Brain microvascular endothelial cell (primary cell): ENCODE data around the gene CXCL14.

Experiments
- DNase-seq: peaks from one replicate; pipeline ENCODE4 v3.0.0-alpha.2; 2020
- H3K27ac ChIP-seq: fragments of 250-450 bp; sonication (Bioruptor Pico); 2 replicates; pipeline ENCODE4 v1.5.1; 2020; ENCODE audit warnings: mild to moderate bottlenecking, moderate library complexity
- H3K27me3 ChIP-seq: fragments of 250-450 bp; sonication (Bioruptor Pico); replicated peaks from 2 replicates; pipeline ENCODE4 v1.5.1; 2020; ENCODE audit warnings: mild to moderate bottlenecking
- H3K36me3 ChIP-seq: fragments of 250-450 bp; sonication (Bioruptor Pico); replicated peaks from 2 replicates; pipeline ENCODE4 v1.5.1; 2020; ENCODE audit warnings: mild to moderate bottlenecking
- H3K4me3 ChIP-seq: 2 replicates; pipeline ENCODE4 v1.5.1; 2011; ENCODE audit warnings: low read depth, mild to moderate bottlenecking, control low read depth, low read length, moderate library complexity
- in situ Hi-C: cut with HindIII; loops from 2 replicates; pipeline ENCODE4 v1.10.0; 2017; ENCODE audit warnings: low sequenced_read_pairs, low pct_ligation_motif_present
- TF ChIP-seq, protein P1 (sequence below): IDR thresholded peaks from 2 replicates; pipeline ENCODE4 v1.5.1; 2011; ENCODE audit warnings: low read depth, mild to moderate bottlenecking, moderate library complexity, low read length, control low read depth, inconsistent platforms; ENCODE audit errors: missing control alignments

CXCL14 gene

DNA sequence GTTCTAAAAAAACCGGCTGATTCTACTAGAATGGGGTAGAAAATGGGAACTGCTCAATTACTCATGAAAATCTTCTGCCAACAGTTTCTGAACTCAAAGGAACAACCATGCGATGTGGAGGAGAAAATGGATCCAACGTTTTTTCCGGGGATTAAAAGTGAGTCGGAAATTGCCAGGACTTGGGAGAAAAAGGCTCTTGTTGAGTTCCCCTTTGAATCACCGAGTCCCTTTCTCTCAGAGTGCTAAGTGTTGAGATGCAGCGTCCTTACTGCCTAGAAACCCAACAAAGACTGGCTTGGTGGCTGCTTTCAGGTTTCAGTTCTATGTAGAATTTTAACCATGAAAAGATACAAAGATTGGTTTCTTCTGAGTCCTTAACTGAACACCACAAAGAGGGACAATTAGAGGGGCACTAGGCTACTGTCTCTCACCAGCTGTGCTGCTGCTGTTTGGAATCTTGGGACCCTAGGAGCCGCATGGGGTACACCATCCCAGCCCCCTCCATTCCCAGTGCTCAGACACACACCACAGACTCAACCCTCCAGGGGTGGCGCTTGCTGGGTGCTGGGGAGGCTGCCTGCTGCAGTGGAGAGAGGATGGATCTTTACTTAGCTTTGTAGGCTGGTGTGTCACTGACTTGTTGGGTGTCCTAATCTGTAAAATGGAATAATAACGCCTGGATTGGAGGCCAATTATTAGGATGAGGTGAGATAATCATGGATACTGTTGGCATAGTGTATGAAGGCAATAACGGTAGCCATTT lies 21.5 kb downstream of the CXCL14 start:
- Histone ChIP-seq H3K36me3 (no peaks in the 10 kb centered on the region), H3K27me3 (no peaks in the 10 kb centered on the region), H3K4me3 (no peak overlapping the region), H3K27ac (no peak overlapping the region)
- no peak for DNase-seq
- in situ Hi-C loops, result loop anchor here (10.0 kb wide), 1 partner anchor 92 kb away; no protein-coding TSS in a partner anchor
- TF ChIP-seq, protein P1, sequence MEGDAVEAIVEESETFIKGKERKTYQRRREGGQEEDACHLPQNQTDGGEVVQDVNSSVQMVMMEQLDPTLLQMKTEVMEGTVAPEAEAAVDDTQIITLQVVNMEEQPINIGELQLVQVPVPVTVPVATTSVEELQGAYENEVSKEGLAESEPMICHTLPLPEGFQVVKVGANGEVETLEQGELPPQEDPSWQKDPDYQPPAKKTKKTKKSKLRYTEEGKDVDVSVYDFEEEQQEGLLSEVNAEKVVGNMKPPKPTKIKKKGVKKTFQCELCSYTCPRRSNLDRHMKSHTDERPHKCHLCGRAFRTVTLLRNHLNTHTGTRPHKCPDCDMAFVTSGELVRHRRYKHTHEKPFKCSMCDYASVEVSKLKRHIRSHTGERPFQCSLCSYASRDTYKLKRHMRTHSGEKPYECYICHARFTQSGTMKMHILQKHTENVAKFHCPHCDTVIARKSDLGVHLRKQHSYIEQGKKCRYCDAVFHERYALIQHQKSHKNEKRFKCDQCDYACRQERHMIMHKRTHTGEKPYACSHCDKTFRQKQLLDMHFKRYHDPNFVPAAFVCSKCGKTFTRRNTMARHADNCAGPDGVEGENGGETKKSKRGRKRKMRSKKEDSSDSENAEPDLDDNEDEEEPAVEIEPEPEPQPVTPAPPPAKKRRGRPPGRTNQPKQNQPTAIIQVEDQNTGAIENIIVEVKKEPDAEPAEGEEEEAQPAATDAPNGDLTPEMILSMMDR, result no peak

DNA sequence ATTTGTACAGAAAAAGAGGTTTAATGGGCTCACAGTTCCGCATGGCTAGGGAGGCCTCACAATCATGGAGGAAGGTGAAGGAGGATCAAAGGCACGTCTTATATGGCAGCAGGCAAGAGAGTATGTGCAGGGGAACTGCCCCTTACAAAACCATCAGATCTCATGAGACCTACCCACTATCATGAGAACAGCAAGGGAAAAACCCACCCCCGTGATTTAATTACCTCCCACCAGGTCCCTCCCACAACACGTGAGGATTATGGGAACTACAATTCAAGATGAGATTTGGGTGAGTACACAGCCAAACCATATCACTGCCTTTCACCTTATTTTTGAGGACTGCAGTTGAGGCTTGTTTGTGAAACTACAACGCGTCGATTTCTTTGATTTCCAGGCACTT lies 22.2 kb downstream of the CXCL14 start:
- DNase-seq, result no peak
- TF ChIP-seq, protein P1, result no peak

DNA sequence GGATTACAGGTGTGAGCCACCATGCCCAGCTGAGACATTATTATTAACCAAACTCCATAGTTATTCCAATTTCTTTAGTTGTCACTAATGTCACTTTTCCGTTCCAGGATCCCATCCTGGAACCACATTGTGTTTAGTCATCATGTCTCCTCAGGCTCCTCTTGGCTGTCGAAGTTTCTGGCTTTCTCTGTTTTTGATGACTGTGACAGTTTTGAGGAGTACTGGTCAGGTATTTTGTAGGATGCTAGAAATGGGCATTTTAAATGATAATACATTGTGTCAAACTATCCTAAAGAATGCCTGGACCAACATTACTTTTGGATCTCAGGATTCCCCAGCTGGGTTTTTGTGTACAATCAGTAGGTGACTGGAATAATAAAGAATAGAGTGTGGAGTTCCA lies 23.3 kb downstream of the CXCL14 start:
- in situ Hi-C loops, result loop anchor here (10.0 kb wide), 1 partner anchor 91 kb away; no protein-coding TSS in a partner anchor
- Histone ChIP-seq H3K27ac (no peak overlapping the region), H3K36me3 (no peaks in the 10 kb centered on the region), H3K4me3 (no peak overlapping the region), H3K27me3 (no peaks in the 10 kb centered on the region)
- no peak for DNase-seq
- TF ChIP-seq, protein P1, result no peak

More for the DNA sequence above, 22.2 kb downstream of the CXCL14 start:
- in situ Hi-C loops, result loop anchor here (10.0 kb wide), 1 partner anchor 92 kb away; no protein-coding TSS in a partner anchor
- Histone ChIP-seq H3K4me3 (no peak overlapping the region), H3K27ac (no peak overlapping the region), H3K27me3 (no peaks in the 10 kb centered on the region), H3K36me3 (no peaks in the 10 kb centered on the region)

DNA sequence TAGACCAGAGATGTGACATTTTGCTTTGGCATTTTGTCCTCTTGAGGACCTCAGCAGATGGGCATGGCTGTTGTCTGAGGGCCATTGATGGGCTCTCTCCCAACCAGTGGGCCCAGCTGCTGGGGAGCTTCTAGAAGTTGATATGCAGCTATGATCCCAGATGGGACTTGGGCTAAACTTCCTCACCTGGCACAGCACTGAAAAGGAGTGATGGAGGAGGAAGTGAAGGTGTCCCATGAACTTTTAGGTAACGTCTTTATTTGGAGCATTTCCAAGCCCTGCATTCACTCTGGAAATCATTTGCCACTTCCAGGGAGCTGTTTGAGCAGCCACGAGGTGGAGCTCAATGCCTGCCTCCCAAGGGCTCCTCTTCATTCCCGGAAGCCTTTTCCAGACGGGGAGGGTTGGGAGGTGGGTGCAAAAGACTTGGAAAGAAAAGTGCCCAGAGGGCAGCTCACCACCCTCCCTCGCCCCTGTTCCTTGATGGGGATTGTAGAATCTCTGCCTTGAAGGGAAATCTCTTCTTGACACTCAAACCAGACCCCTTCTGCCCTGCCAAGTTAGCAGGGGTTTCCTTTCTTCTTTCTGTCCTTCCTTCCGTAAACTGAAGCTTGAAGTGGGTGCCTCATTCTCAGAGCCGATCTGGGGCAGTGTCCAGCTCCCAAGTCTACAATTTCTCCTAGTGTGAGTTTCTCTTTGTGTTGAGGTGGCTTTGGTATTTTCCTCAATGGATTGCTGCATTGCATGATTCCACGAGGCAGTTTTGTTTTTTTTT lies 24.9 kb downstream of the CXCL14 start:
- Histone ChIP-seq H3K4me3 (no peak overlapping the region), H3K36me3 (no peaks in the 10 kb centered on the region), H3K27me3 (peaks cover 13% of the 10 kb centered on the region), H3K27ac (no peak overlapping the region)
- peak; percentile 21 for DNase-seq
- in situ Hi-C loops, result loop anchor here (10.0 kb wide), 1 partner anchor 89 kb away; no protein-coding TSS in a partner anchor
- TF ChIP-seq, protein P1, result peak; percentile 63

DNA sequence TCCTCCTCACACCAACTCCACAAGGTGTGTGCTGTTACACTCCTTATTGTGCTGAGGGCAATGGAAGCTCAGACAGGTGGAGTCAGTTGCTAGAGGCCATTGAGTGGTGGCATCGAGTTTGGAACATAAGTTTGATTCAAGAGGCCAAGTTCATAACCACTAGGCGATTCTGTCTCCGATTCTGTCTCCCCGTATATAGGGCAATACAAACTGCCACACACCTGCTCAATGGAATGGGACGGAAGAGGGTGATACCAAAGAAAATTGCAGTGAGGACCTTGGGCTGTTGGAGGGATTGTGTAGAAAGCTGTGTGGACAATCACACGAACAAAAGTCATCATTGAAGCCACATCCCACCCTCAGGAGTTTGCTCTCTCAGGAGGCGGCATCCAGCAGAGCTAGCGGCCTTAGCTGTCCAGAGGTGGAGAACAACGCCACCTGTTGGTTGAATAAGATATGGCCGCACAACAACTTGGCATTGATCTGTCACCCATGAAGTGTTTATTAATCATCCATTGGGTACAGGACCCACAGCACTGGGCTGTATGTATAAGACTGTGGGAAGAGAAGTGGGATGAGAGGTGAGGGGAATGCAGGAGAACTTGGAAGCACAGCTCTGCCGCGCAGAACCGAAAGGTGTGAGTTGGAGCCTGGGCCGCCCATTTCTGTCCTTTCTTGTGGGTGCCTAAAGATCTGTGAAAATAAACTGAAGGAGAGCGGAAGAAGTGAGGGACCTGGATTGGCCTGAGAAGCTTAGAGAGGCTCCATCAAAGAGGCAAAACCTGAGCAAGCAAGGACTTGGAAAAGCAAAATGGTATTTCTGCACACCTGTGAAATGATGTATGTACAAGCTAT lies 27.0 kb downstream of the CXCL14 start:
- TF ChIP-seq, protein P1, result peak; percentile 86
- no peaks in the 10 kb centered on the region for H3K36me3 ChIP-seq
- no peak overlapping the region for H3K27ac ChIP-seq
- H3K27me3 ChIP-seq, result peaks cover 22% of the 10 kb centered on the region
- in situ Hi-C loops, result loop anchor here (10.0 kb wide), 1 partner anchor 87 kb away; no protein-coding TSS in a partner anchor
- DNase-seq, result peak; percentile 68
- no peak overlapping the region for H3K4me3 ChIP-seq
